GM23248 (cell line): Measurements from ENCODE around the gene CAMTA1. TPM values are rescaled to one million over a fixed set of nuclear protein-coding genes. Genes with fewer than 3 reads are reported as not detected.

ENCODE experiments used
- DNase-seq: peaks from one replicate; pipeline ENCODE4 v3.0.0-alpha.2; 2015
- H2AFZ ChIP-seq: fragments of 200-600 bp; sonication (generic); 2 replicates; pipeline ENCODE4 v1.6.1; 2016; ENCODE audit warnings: antibody characterized with exemption
- H3F3A ChIP-seq: fragments of 200-600 bp; sonication (generic); 2 replicates; pipeline ENCODE4 v1.6.1; 2016; ENCODE audit warnings: mild to moderate bottlenecking, antibody characterized with exemption, mixed run types; ENCODE audit not compliant: insufficient read depth
- H3K27ac ChIP-seq: fragments of 200-600 bp; sonication (generic); 2 replicates; pipeline ENCODE4 v1.5.1; 2016; ENCODE audit warnings: mild to moderate bottlenecking
- H3K27me3 ChIP-seq: fragments of 200-600 bp; sonication (generic); replicated peaks from 2 replicates; pipeline ENCODE4 v1.6.1; 2016; ENCODE audit warnings: mild to moderate bottlenecking; ENCODE audit not compliant: insufficient read depth
- H3K36me3 ChIP-seq: fragments of 200-600 bp; sonication (generic); 2 replicates; pipeline ENCODE4 v1.6.1; 2016; ENCODE audit warnings: low read depth, mild to moderate bottlenecking
- H3K4me1 ChIP-seq: fragments of 200-600 bp; sonication (generic); 2 replicates; pipeline ENCODE4 v1.6.1; 2016; ENCODE audit warnings: mild to moderate bottlenecking; ENCODE audit not compliant: insufficient read depth
- H3K4me2 ChIP-seq: fragments of 200-600 bp; sonication (generic); one replicate; pipeline ENCODE4 v1.6.1; 2016; ENCODE audit warnings: mild to moderate bottlenecking; ENCODE audit not compliant: unreplicated experiment
- H3K4me3 ChIP-seq: fragments of 200-600 bp; sonication (generic); 2 replicates; pipeline ENCODE4 v1.5.1; 2016; ENCODE audit warnings: mild to moderate bottlenecking
- H3K79me2 ChIP-seq: fragments of 200-600 bp; sonication (generic); 2 replicates; pipeline ENCODE4 v1.6.1; 2016; ENCODE audit warnings: mild to moderate bottlenecking; ENCODE audit not compliant: insufficient read depth
- H3K9ac ChIP-seq: fragments of 200-600 bp; sonication (generic); 2 replicates; pipeline ENCODE4 v1.6.1; 2016; ENCODE audit warnings: mild to moderate bottlenecking
- H3K9me2 ChIP-seq: fragments of 200-600 bp; sonication (generic); 2 replicates; pipeline ENCODE4 v1.6.1; 2016; ENCODE audit warnings: mixed run types, mild to moderate bottlenecking, moderate library complexity; ENCODE audit not compliant: insufficient read depth
- H3K9me3 ChIP-seq: fragments of 200-600 bp; sonication (generic); one replicate; pipeline ENCODE4 v1.6.1; 2017; ENCODE audit warnings: low read depth
- H4K20me1 ChIP-seq: fragments of 200-600 bp; sonication (generic); 2 replicates; pipeline ENCODE4 v1.6.0; 2016; ENCODE audit not compliant: insufficient read depth
- EZH2 ChIP-seq: fragments of 200-600 bp; sonication (generic); IDR thresholded peaks from 2 replicates; pipeline ENCODE4 v1.6.1; 2018; ENCODE audit warnings: antibody characterized with exemption, mild to moderate bottlenecking; ENCODE audit not compliant: insufficient read depth, poor library complexity, severe bottlenecking
- EZH2phosphoT487 ChIP-seq: fragments of 200-600 bp; sonication (generic); IDR thresholded peaks from 2 replicates; pipeline ENCODE4 v1.6.1; 2018; ENCODE audit warnings: antibody characterized with exemption, moderate library complexity, mild to moderate bottlenecking, low read depth; ENCODE audit not compliant: insufficient read depth
- WGBS, 2 experiments: methylation state at CpG; one replicate each; pipeline ENCODE4 v1.1.6; 2015 to 2017; ENCODE audit warnings: low lambda C conversion rate in 2 of 2, low coverage in 1 of 2; ENCODE audit errors: missing lambda C conversion rate in 2 of 2; 5-methylcytosine and 5-hydroxymethylcytosine counted together
- in situ Hi-C: fragments of 300-500 bp; cut with MboI; formaldehyde crosslinking; loops from 2 replicates; pipeline ENCODE4 v1.15.0; 2020
- polyA plus RNA-seq: library from polyadenylated mRNA; unstranded; fragments of >200 nt; fragmentation: Nextera tagmentation; extraction: Ambion mirVana; gene quantifications from 2 replicates; pipeline ENCODE4 v1.2.1, GENCODE V29; 2016
- total RNA-seq: library from RNA; depleted of rRNA; stranded (reverse); fragments of >200 nt; shearing (Covaris generic); gene quantifications from 2 replicates; pipeline ENCODE4 v1.2.3, GENCODE V29; 2014

The CAMTA1 gene
- total and polyA plus RNA-seq, 2 experiments from 2014 or later: 50.1 to 165 TPM

GRCh38 chr1:7516341-7516740, 731.1 kb downstream of the CAMTA1 start:
- no peak overlapping the region for H3K9ac ChIP-seq
- 24 to 40% methylated on average over 4 of the region's 4 CpGs for WGBS, 2 experiments
- no peaks in the 10 kb centered on the region for H3K27me3 ChIP-seq
- H4K20me1 ChIP-seq: no peaks in the 10 kb centered on the region
- H3K36me3 ChIP-seq: no peaks in the 10 kb centered on the region
- TF ChIP-seq EZH2phosphoT487 (no peak), EZH2 (no peak)
- in situ Hi-C loops: no loop called here
- H3K27ac ChIP-seq: no peak overlapping the region
- no peak overlapping the region for H2AFZ ChIP-seq
- H3K9me2 ChIP-seq: no peaks in the 10 kb centered on the region
- no peak overlapping the region for H3K4me3 ChIP-seq
- H3K79me2 ChIP-seq: no peaks in the 10 kb centered on the region
- H3K9me3 ChIP-seq: no peaks in the 10 kb centered on the region
- H3K4me2 ChIP-seq: no peak overlapping the region
- H3F3A ChIP-seq: no peaks in the 10 kb centered on the region
- no peaks in the 10 kb centered on the region for H3K4me1 ChIP-seq
- peak; percentile 31 for DNase-seq

GRCh38 chr1:7516929-7517328, 731.7 kb downstream of the CAMTA1 start:
- in situ Hi-C loops: no loop called here
- 69 to 70% methylated on average over 5 of the region's 5 CpGs for WGBS, 2 experiments
- no peak for DNase-seq
- no peak overlapping the region for H3K9ac ChIP-seq
- H3K79me2 ChIP-seq: no peaks in the 10 kb centered on the region
- H3K4me1 ChIP-seq: no peaks in the 10 kb centered on the region
- no peak overlapping the region for H3K4me2 ChIP-seq
- no peak overlapping the region for H3K27ac ChIP-seq
- no peaks in the 10 kb centered on the region for H3K9me2 ChIP-seq
- H3K27me3 ChIP-seq: no peaks in the 10 kb centered on the region
- no peaks in the 10 kb centered on the region for H3K36me3 ChIP-seq
- H3K9me3 ChIP-seq: no peaks in the 10 kb centered on the region
- no peaks in the 10 kb centered on the region for H4K20me1 ChIP-seq
- no peaks in the 10 kb centered on the region for H3F3A ChIP-seq
- H2AFZ ChIP-seq: no peak overlapping the region
- H3K4me3 ChIP-seq: no peak overlapping the region
- TF ChIP-seq EZH2phosphoT487: no peak

GRCh38 chr1:7517611-7518330, 732.5 kb downstream of the CAMTA1 start:
- Histone ChIP-seq H3K4me3 (no peak overlapping the region), H3K79me2 (no peaks in the 10 kb centered on the region), H3K27me3 (no peaks in the 10 kb centered on the region), H3K36me3 (no peaks in the 10 kb centered on the region), H3K4me2 (no peak overlapping the region), H3K27ac (no peak overlapping the region), H3K9me2 (no peaks in the 10 kb centered on the region), H3K4me1 (no peaks in the 10 kb centered on the region), H3K9me3 (no peaks in the 10 kb centered on the region), H3F3A (no peaks in the 10 kb centered on the region), H3K9ac (no peak overlapping the region), H2AFZ (no peak overlapping the region), H4K20me1 (no peaks in the 10 kb centered on the region)
- 63 to 68% methylated on average over 10 of the region's 10 CpGs for WGBS, 2 experiments
- no peak for DNase-seq
- in situ Hi-C loops: no loop called here
- TF ChIP-seq EZH2 (no peak), EZH2phosphoT487 (no peak)

GRCh38 chr1:7518411-7518810, 733.2 kb downstream of the CAMTA1 start:
- no peaks in the 10 kb centered on the region for H3K4me1 ChIP-seq
- no peaks in the 10 kb centered on the region for H3F3A ChIP-seq
- no peak overlapping the region for H3K4me3 ChIP-seq
- DNase-seq: no peak
- H3K9me2 ChIP-seq: no peaks in the 10 kb centered on the region
- H3K27me3 ChIP-seq: no peaks in the 10 kb centered on the region
- no peaks in the 10 kb centered on the region for H3K9me3 ChIP-seq
- H2AFZ ChIP-seq: no peak overlapping the region
- H3K36me3 ChIP-seq: no peaks in the 10 kb centered on the region
- H3K79me2 ChIP-seq: no peaks in the 10 kb centered on the region
- in situ Hi-C loops: no loop called here
- H3K9ac ChIP-seq: no peak overlapping the region
- no peak overlapping the region for H3K27ac ChIP-seq
- no peaks in the 10 kb centered on the region for H4K20me1 ChIP-seq
- H3K4me2 ChIP-seq: no peak overlapping the region
- TF ChIP-seq EZH2phosphoT487: no peak
- TF ChIP-seq EZH2: no peak
- 85 to 92% methylated on average over 8 of the region's 8 CpGs for WGBS, 2 experiments
